Stomach smooth muscle (tissue), 2 donors: ENCODE measurements around the gene CCDC172.
"Not testable (repeated sequence)": the region's sequence is repeated elsewhere in the genome, so short reads cannot be mapped to it uniquely, and the experiment has no call there.

Source experiments
- H3K27ac ChIP-seq: one replicate; pipeline ENCODE4 v1.7.0; 2013; ENCODE audit warnings: mild to moderate bottlenecking, low read length, inconsistent platforms
- H3K27me3 ChIP-seq, 2 donors: one replicate each; pipeline ENCODE4 v1.7.0; 2013; ENCODE audit warnings: low read length in 2 of 2; ENCODE audit not compliant: insufficient read depth in 2 of 2, control insufficient read depth in 1 of 2
- H3K36me3 ChIP-seq, 2 donors: one replicate each; pipeline ENCODE4 v1.7.0; 2013; ENCODE audit warnings: low read length in 2 of 2; ENCODE audit not compliant: control insufficient read depth in 2 of 2, insufficient read depth in 2 of 2
- H3K4me1 ChIP-seq: one replicate; pipeline ENCODE4 v1.7.0; 2013; ENCODE audit warnings: low read length; ENCODE audit not compliant: control insufficient read depth, insufficient read depth
- H3K4me3 ChIP-seq, 2 donors: one replicate each; pipeline ENCODE4 v1.7.0; 2013; ENCODE audit warnings: low read length in 2 of 2
- H3K9ac ChIP-seq, 2 donors: one replicate each; pipeline ENCODE4 v1.7.0; 2013; ENCODE audit warnings: low read length in 2 of 2, mild to moderate bottlenecking in 1 of 2
- H3K9me3 ChIP-seq, 2 donors: one replicate each; pipeline ENCODE4 v1.7.0; 2013; ENCODE audit warnings: low read length in 2 of 2; ENCODE audit not compliant: control insufficient read depth in 2 of 2
- donor health status: healthy.
- donor health status: Pancreatic carcinoma.

The CCDC172 gene

GRCh38 chr10:116336866-116337265 is 12.6 kb downstream of the CCDC172 start:
- no peaks in the 10 kb centered on the region for H3K9me3 ChIP-seq
- no peak overlapping the region for H3K4me3 ChIP-seq
- H3K36me3 ChIP-seq = no peaks in the 10 kb centered on the region
- no peak overlapping the region for H3K9ac ChIP-seq
- no peak overlapping the region for H3K27ac ChIP-seq
- H3K27me3 ChIP-seq = no peaks in the 10 kb centered on the region
- no peaks in the 10 kb centered on the region for H3K4me1 ChIP-seq

- no peaks in the 10 kb centered on the region for H3K4me1 ChIP-seq
- no peak overlapping the region for H3K4me3 ChIP-seq
- no peaks in the 10 kb centered on the region for H3K9me3 ChIP-seq
- H3K27ac ChIP-seq = no peak overlapping the region
- no peak overlapping the region for H3K9ac ChIP-seq
- no peaks in the 10 kb centered on the region for H3K36me3 ChIP-seq
- H3K27me3 ChIP-seq = no peaks in the 10 kb centered on the region
Observed at GRCh38 chr10:116352125-116352524, 27.9 kb downstream of the CCDC172 start.

- no peaks in the 10 kb centered on the region for H3K36me3 ChIP-seq
- H3K4me1 ChIP-seq = no peaks in the 10 kb centered on the region
- H3K27me3 ChIP-seq = no peaks in the 10 kb centered on the region
- H3K4me3 ChIP-seq = no peak overlapping the region
- H3K9me3 ChIP-seq = no peaks in the 10 kb centered on the region
- no peak overlapping the region for H3K9ac ChIP-seq
- no peak overlapping the region for H3K27ac ChIP-seq
Observed at GRCh38 chr10:116353817-116354216, 29.6 kb downstream of the CCDC172 start.

- Histone ChIP-seq H3K36me3 (no peaks in the 10 kb centered on the region), H3K9ac (no peak overlapping the region), H3K4me1 (no peaks in the 10 kb centered on the region), H3K27ac (no peak overlapping the region), H3K9me3 (no peaks in the 10 kb centered on the region), H3K27me3 (no peaks in the 10 kb centered on the region), H3K4me3 (no peak overlapping the region)
Observed at GRCh38 chr10:116355341-116355740, 31.1 kb downstream of the CCDC172 start.

GRCh38 chr10:116356833-116357232 is 32.6 kb downstream of the CCDC172 start:
- Histone ChIP-seq H3K9me3 (no peaks in the 10 kb centered on the region), H3K9ac (no peak overlapping the region), H3K27me3 (no peaks in the 10 kb centered on the region), H3K4me1 (no peaks in the 10 kb centered on the region), H3K36me3 (no peaks in the 10 kb centered on the region), H3K27ac (no peak overlapping the region), H3K4me3 (no peak overlapping the region)

- Histone ChIP-seq H3K36me3 (no peaks in the 10 kb centered on the region), H3K27ac (no peak overlapping the region), H3K4me3 (no peak overlapping the region), H3K9ac (no peak overlapping the region), H3K9me3 (no peaks in the 10 kb centered on the region), H3K4me1 (no peaks in the 10 kb centered on the region), H3K27me3 (no peaks in the 10 kb centered on the region)
Observed at GRCh38 chr10:116364868-116365267, 40.6 kb downstream of the CCDC172 start.

- Histone ChIP-seq H3K4me3 (no peak overlapping the region), H3K9ac (no peak overlapping the region), H3K27ac (no peak overlapping the region), H3K27me3 (no peaks in the 10 kb centered on the region), H3K9me3 (no peaks in the 10 kb centered on the region), H3K4me1 (no peaks in the 10 kb centered on the region), H3K36me3 (no peaks in the 10 kb centered on the region)
Observed at GRCh38 chr10:116371737-116372136, 47.5 kb downstream of the CCDC172 start.

- Histone ChIP-seq H3K4me3 (no peak overlapping the region), H3K36me3 (no peaks in the 10 kb centered on the region), H3K27ac (no peak overlapping the region), H3K27me3 (no peaks in the 10 kb centered on the region), H3K9ac (no peak overlapping the region), H3K9me3 (no peaks in the 10 kb centered on the region), H3K4me1 (no peaks in the 10 kb centered on the region)
Observed at GRCh38 chr10:116382290-116382689, 58.0 kb downstream of the CCDC172 start.

- no peak overlapping the region for H3K4me3 ChIP-seq
- H3K4me1 ChIP-seq = no peaks in the 10 kb centered on the region
- no peaks in the 10 kb centered on the region for H3K9me3 ChIP-seq
- no peak overlapping the region for H3K27ac ChIP-seq
- no peak overlapping the region for H3K9ac ChIP-seq
- no peaks in the 10 kb centered on the region for H3K36me3 ChIP-seq
- H3K27me3 ChIP-seq = no peaks in the 10 kb centered on the region
Observed at GRCh38 chr10:116385311-116385710, 61.1 kb downstream of the CCDC172 start.

- no peaks in the 10 kb centered on the region for H3K27me3 ChIP-seq
- no peaks in the 10 kb centered on the region for H3K4me1 ChIP-seq
- no peak overlapping the region for H3K4me3 ChIP-seq
- no peaks in the 10 kb centered on the region for H3K36me3 ChIP-seq
- no peaks in the 10 kb centered on the region for H3K9me3 ChIP-seq
- no peak overlapping the region for H3K9ac ChIP-seq
- H3K27ac ChIP-seq = no peak overlapping the region
Observed at GRCh38 chr10:116385994-116386809, 62.0 kb downstream of the CCDC172 start.

- H3K27ac ChIP-seq, H3K9ac ChIP-seq, H3K9me3 ChIP-seq, H3K36me3 ChIP-seq, H3K4me3 ChIP-seq, H3K27me3 ChIP-seq, H3K4me1 ChIP-seq: not testable (repeated sequence)
Observed at GRCh38 chr10:116393246-116393831, 69.1 kb downstream of the CCDC172 start.
